LNCAP (cell line): ENCODE results near the gene CFAP57.

Experiments used
- TF ChIP-seq, protein P1 (sequence below): fragments of 450-650 bp; IDR thresholded peaks from 2 replicates; pipeline ENCODE4 v1.5.1; 2017; ENCODE audit warnings: mild to moderate bottlenecking

The CFAP57 gene

GRCh38 chr1:43252225-43252624, 80.1 kb downstream of the CFAP57 start:
- TF ChIP-seq, protein P1, sequence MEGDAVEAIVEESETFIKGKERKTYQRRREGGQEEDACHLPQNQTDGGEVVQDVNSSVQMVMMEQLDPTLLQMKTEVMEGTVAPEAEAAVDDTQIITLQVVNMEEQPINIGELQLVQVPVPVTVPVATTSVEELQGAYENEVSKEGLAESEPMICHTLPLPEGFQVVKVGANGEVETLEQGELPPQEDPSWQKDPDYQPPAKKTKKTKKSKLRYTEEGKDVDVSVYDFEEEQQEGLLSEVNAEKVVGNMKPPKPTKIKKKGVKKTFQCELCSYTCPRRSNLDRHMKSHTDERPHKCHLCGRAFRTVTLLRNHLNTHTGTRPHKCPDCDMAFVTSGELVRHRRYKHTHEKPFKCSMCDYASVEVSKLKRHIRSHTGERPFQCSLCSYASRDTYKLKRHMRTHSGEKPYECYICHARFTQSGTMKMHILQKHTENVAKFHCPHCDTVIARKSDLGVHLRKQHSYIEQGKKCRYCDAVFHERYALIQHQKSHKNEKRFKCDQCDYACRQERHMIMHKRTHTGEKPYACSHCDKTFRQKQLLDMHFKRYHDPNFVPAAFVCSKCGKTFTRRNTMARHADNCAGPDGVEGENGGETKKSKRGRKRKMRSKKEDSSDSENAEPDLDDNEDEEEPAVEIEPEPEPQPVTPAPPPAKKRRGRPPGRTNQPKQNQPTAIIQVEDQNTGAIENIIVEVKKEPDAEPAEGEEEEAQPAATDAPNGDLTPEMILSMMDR: no peak

DNA sequence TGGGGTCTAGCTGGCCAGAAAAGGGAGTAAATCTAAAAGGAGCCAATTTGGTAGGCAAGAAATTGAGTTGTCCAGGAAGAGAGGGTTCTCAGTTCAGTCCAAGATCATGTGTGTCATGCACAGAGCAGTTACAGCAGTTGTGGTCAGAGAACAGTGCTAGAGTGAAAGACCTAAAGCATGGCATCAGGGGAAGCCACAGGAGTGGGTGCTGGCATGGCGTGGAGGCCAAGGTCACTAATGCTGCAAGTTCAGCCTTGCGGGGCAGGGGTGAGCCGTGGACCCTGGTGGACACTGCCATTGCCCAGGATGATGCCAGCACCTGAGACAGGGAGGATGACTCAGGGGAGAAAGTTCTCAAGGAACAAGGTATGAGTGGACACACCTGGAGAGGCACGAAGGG, 81.0 kb downstream of the CFAP57 start:
- TF ChIP-seq, protein P1: no peak

DNA sequence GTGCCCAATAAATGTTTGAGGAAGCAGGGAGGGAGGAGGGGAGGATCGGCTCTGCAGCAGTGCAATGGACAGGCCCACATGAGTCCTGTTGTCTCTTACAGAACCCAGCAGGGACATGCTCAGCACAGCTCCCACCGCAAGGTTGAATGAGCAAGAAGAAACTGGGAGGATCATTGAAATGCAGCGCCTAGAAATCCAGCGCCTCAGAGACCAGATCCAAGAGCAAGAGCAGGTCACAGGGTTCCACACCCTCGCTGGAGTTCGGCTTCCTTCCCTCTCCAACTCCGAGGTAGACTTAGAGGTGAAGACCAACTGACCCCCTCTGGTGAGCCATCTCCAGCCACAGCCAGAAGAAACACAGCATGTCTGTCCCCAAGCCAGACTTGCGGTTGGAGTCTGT, 81.7 kb downstream of the CFAP57 start:
- TF ChIP-seq, protein P1: no peak

GRCh38 chr1:43255438-43256210, 83.5 kb downstream of the CFAP57 start:
- TF ChIP-seq, protein P1: no peak

DNA sequence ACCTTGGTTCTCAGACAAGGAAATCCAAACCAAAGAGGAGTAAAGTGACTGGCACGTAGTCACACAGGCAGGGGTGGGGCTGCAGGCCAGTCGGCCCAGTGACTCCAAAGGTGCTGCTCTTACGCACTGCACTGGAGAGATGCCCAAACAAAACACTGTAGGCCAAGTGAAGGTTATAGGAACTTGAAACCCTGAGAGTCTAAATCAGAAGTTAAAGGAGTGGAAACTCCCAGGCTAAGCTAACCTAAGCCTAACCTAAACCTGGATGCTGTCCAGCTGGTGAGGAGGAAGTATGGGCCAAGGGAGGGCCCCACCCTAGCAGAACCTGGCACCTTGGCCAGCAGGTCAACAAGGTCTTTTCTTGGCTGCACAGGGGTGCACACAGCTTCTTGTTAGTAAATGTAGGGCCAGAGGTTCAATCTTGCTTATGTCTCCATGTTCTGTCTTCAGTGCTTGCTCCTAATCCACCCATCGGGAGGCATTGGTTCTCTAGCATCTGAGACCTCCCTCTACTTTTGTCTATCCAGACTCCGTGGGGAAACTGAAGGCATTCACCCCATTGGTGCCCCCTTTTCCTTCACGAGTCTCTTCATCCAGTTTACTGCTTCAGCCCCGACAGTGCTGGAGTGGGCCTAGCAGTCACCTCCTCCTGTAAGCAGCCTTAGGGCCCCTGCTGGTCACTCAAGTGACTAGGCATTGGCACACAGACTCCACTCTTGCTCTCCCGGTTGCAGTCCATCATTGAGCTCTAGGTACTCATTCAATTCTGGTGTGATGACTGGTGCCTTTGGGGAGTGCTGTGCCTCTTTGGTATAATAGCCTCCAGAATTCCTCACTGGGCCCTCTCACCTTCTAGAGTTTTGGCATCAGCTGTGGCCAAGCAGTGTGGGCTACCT, 84.8 kb downstream of the CFAP57 start:
- TF ChIP-seq, protein P1: no peak

DNA sequence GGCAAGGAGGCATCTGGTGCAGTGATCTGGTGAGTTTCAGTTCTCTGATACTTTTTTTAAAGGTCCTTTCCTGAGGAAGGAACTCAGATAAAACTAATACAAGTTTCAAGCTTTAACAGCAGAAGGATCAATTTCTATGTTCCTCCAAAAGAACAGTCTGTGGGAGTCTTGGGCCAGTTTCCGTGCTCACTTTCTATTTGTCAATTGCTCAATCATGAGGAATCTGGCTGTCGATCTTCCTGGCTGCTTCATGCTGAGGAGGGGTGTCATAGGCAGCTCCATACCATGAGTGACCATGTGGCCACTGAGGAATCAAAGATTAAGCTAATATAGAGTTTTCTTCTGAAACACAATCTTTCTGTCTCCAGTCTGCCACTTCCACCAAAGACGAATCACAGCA, 86.2 kb downstream of the CFAP57 start:
- TF ChIP-seq, protein P1: no peak

- TF ChIP-seq, protein P1: no peak
These were observed 93.3 kb downstream of the CFAP57 start for GRCh38 chr1:43265431-43265830.
